Endothelial cell of umbilical vein (primary cell): Measurements from ENCODE around the gene SH3PXD2A. TPM values are rescaled to one million over a fixed set of nuclear protein-coding genes. Genes with fewer than 3 reads are reported as not detected.

ENCODE experiments used
- BruUV-seq: library from RNA; stranded (reverse); fragments of 400-500 nt; replicated peaks from 2 replicates; lab custom pipeline; 2021; lab: Mats Ljungman, UMichigan
- CTCF ChIA-PET: fragments of 300-600, 350-600 bp; sonication (Branson Sonifier 250); formaldehyde crosslinking; loops from one replicate; lab custom pipeline; 2021; ENCODE audit warnings: antibody characterized with exemption, inconsistent platforms; lab: Charles Lee
- POLR2A ChIA-PET: fragments of 300-600, 350-600 bp; sonication (Branson Sonifier 250); formaldehyde crosslinking; loops from one replicate; lab custom pipeline; 2021; ENCODE audit warnings: antibody characterized with exemption, inconsistent platforms; lab: Charles Lee
- DNase-seq: peaks from one replicate; pipeline ENCODE4 v3.0.0-alpha.2; 2011; ENCODE audit warnings: low read depth, low spot score
- FAIRE-seq: peaks from 2 replicates; lab custom pipeline; 2011; peaks lifted over from hg19 to GRCh38; lab: Jason Lieb, UNC
- H2AFZ ChIP-seq: 2 replicates; pipeline ENCODE4 v1.6.0; 2012; ENCODE audit warnings: low read depth, low read length, control low read depth, inconsistent platforms
- H3K27ac ChIP-seq: 2 replicates; pipeline ENCODE4 v1.5.1; 2011; ENCODE audit warnings: low read depth, mild to moderate bottlenecking, control low read depth, low read length, moderate library complexity; ENCODE audit not compliant: insufficient read depth
- H3K27me3 ChIP-seq, 2 experiments: 2 replicates each; pipeline versions ENCODE4 v1.6.0 to v1.6.1; 2011; ENCODE audit warnings: low read length in 2 of 2, mixed read lengths in 1 of 2; ENCODE audit not compliant: control insufficient read depth in 2 of 2, insufficient read depth in 2 of 2
- H3K36me3 ChIP-seq, 2 experiments: 2 replicates in 1 of 2; 3 replicates in 1 of 2; pipeline ENCODE4 v1.5.1; 2011; ENCODE audit warnings: low read length in 2 of 2, mild to moderate bottlenecking in 1 of 2, moderate library complexity in 1 of 2; ENCODE audit not compliant: control insufficient read depth in 2 of 2, insufficient read depth in 2 of 2; ENCODE audit errors: extremely low read depth in 1 of 2
- H3K4me1 ChIP-seq: 3 replicates; pipeline ENCODE4 v1.5.1; 2011; ENCODE audit warnings: mild to moderate bottlenecking, low read length; ENCODE audit not compliant: control insufficient read depth, insufficient read depth; ENCODE audit errors: extremely low read depth
- H3K4me2 ChIP-seq: 2 replicates; pipeline ENCODE4 v1.6.1; 2011; ENCODE audit warnings: low read length, control low read depth, mixed read lengths; ENCODE audit not compliant: insufficient read depth
- H3K4me3 ChIP-seq, 3 experiments: fragments of 200-600 bp in 1 of 3; sonication (generic), shearing (Covaris generic) in 1 of 3; replicated peaks in 1 of 3; 2 replicates each; pipeline ENCODE4 v1.5.1; 2011 to 2016; ENCODE audit warnings: control low read depth in 3 of 3, low read length in 3 of 3, mild to moderate bottlenecking in 2 of 3, inconsistent platforms in 1 of 3, low read depth in 1 of 3, moderate library complexity in 1 of 3; ENCODE audit not compliant: insufficient read depth in 1 of 3
- H3K79me2 ChIP-seq: 2 replicates; pipeline ENCODE4 v1.6.0; 2012; ENCODE audit warnings: low read length, inconsistent platforms; ENCODE audit not compliant: control insufficient read depth, insufficient read depth
- H3K9ac ChIP-seq: replicated peaks from 2 replicates; pipeline ENCODE3; 2011; ENCODE audit warnings: low read length, control low read depth; ENCODE audit not compliant: insufficient read depth; ENCODE audit errors: extremely low read depth
- H3K9me1 ChIP-seq: replicated peaks from 3 replicates; pipeline ENCODE4 v1.6.0; 2011; ENCODE audit warnings: mild to moderate bottlenecking, low read length; ENCODE audit not compliant: control insufficient read depth, insufficient read depth; ENCODE audit errors: extremely low read depth
- H3K9me3 ChIP-seq: replicated peaks from 2 replicates; pipeline ENCODE4 v1.5.1; 2012; ENCODE audit warnings: low read length, inconsistent platforms; ENCODE audit not compliant: control insufficient read depth, insufficient read depth
- H4K20me1 ChIP-seq: replicated peaks from 2 replicates; pipeline ENCODE3; 2011; ENCODE audit warnings: mild to moderate bottlenecking, low read length; ENCODE audit not compliant: control insufficient read depth, insufficient read depth; ENCODE audit errors: extremely low read depth
- EZH2 ChIP-seq: IDR thresholded peaks from 2 replicates; pipeline ENCODE4 v1.6.1; 2012; ENCODE audit warnings: borderline replicate concordance, low read depth, mild to moderate bottlenecking, moderate library complexity, low read length, inconsistent platforms; ENCODE audit not compliant: severe bottlenecking
- FOS ChIP-seq: IDR thresholded peaks from 2 replicates; pipeline ENCODE4 v1.6.1; 2011; ENCODE audit warnings: mild to moderate bottlenecking, low read length, moderate library complexity, borderline replicate concordance; ENCODE audit not compliant: insufficient read depth
- GATA2 ChIP-seq: IDR thresholded peaks from 2 replicates; pipeline ENCODE4 v1.7.0; 2011; ENCODE audit warnings: low read depth, mild to moderate bottlenecking, moderate library complexity, mixed read lengths, low read length; ENCODE audit not compliant: insufficient read length, insufficient read depth
- JUN ChIP-seq: IDR thresholded peaks from 2 replicates; pipeline ENCODE4 v1.6.1; 2011; ENCODE audit warnings: borderline replicate concordance, low read depth; ENCODE audit not compliant: insufficient read length, insufficient read depth
- MYC ChIP-seq: IDR thresholded peaks from one replicate; pipeline ENCODE4 v1.6.1; 2011; ENCODE audit warnings: mild to moderate bottlenecking, low read depth, low read length
- POLR2A ChIP-seq: IDR thresholded peaks from 2 replicates; pipeline ENCODE4 v1.6.1; 2012; ENCODE audit warnings: low read depth, mild to moderate bottlenecking, control low read depth, low read length
- POLR2AphosphoS5 ChIP-seq: IDR thresholded peaks from 2 replicates; pipeline ENCODE4 v1.6.1; 2012; ENCODE audit warnings: low read depth, mild to moderate bottlenecking, control low read depth, low read length, moderate library complexity; ENCODE audit not compliant: insufficient read depth
- dilution Hi-C: fragments of 300-500 bp; cut with MboI; formaldehyde crosslinking; loops from one replicate; pipeline ENCODE4 v1.15.0; 2019; ENCODE audit warnings: low sequenced_read_pairs; ENCODE audit not compliant: extremely low pct_ligation_motif_present
- intact Hi-C: fragments of 100-400 bp; cut with micrococcal nuclease; formaldehyde crosslinking; loops from one replicate; pipeline ENCODE4 v1.10.0; 2022
- polyA plus RNA-seq, 4 experiments: library from polyadenylated mRNA; depleted of rRNA in 3 of 4; stranded (reverse) in 3 of 4; unstranded in 1 of 4; fragments of >200 nt; gene quantifications; 2 replicates each; pipeline versions ENCODE4 v1.2.1 to v1.2.3, GENCODE V29; 2011 to 2012; ENCODE audit warnings: missing spikeins in 1 of 4
- total RNA-seq: library from RNA; stranded (reverse); gene quantifications from 2 replicates; pipeline ENCODE4 v1.2.3, GENCODE V29; 2021
- TF ChIP-seq, protein P1 (sequence below), 2 donors: IDR thresholded peaks; 1 replicate in 1 of 2; 2 replicates in 1 of 2; pipeline ENCODE4 v1.5.1; 2011; ENCODE audit warnings: low read length in 2 of 2, mild to moderate bottlenecking in 2 of 2, moderate library complexity in 2 of 2, control low read depth in 1 of 2, inconsistent platforms in 1 of 2, low read depth in 1 of 2; ENCODE audit not compliant: insufficient read depth in 1 of 2; ENCODE audit errors: extremely low read depth in 1 of 2
- TF ChIP-seq, protein P2 (sequence below): IDR thresholded peaks from 2 replicates; pipeline ENCODE4 v1.6.1; 2011; ENCODE audit not compliant: insufficient read depth, insufficient read length

Gene SH3PXD2A
- total and polyA plus RNA-seq, 2 donors (not counting 3 experiments of a cell fraction or from before 2014, with no cell fraction given), result 1.4 to 5.1 TPM

- no peak overlapping the region for H3K9ac ChIP-seq
- H3K4me3 ChIP-seq, result no peak overlapping the region
- no peak overlapping the region for H3K27ac ChIP-seq
- H3K4me2 ChIP-seq, result no peak overlapping the region
- no peaks in the 10 kb centered on the region for H3K36me3 ChIP-seq
- TF ChIP-seq, protein P1, sequence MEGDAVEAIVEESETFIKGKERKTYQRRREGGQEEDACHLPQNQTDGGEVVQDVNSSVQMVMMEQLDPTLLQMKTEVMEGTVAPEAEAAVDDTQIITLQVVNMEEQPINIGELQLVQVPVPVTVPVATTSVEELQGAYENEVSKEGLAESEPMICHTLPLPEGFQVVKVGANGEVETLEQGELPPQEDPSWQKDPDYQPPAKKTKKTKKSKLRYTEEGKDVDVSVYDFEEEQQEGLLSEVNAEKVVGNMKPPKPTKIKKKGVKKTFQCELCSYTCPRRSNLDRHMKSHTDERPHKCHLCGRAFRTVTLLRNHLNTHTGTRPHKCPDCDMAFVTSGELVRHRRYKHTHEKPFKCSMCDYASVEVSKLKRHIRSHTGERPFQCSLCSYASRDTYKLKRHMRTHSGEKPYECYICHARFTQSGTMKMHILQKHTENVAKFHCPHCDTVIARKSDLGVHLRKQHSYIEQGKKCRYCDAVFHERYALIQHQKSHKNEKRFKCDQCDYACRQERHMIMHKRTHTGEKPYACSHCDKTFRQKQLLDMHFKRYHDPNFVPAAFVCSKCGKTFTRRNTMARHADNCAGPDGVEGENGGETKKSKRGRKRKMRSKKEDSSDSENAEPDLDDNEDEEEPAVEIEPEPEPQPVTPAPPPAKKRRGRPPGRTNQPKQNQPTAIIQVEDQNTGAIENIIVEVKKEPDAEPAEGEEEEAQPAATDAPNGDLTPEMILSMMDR (IDR thresholded peaks at IDR 0.05; ENCODE audit: extremely low read depth in 1 of 2, insufficient read depth in 1 of 2, low read depth in 1 of 2, low read length in 2 of 2), result no peak
- TF ChIP-seq, protein P2, sequence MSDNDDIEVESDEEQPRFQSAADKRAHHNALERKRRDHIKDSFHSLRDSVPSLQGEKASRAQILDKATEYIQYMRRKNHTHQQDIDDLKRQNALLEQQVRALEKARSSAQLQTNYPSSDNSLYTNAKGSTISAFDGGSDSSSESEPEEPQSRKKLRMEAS, result no peak
- TF ChIP-seq POLR2AphosphoS5 (no peak), POLR2A (no peak), JUN (no peak), EZH2 (no peak), MYC (no peak), FOS (no peak), GATA2 (no peak)
- no peaks in the 10 kb centered on the region for H4K20me1 ChIP-seq
- H3K79me2 ChIP-seq, result no peaks in the 10 kb centered on the region
- no peaks in the 10 kb centered on the region for H3K9me1 ChIP-seq
- BruUV-seq, result no TSS peak
- H3K27me3 ChIP-seq, result no peaks in the 10 kb centered on the region
- dilution Hi-C loops (no loop called here), intact Hi-C loops (no loop called here)
- H3K9me3 ChIP-seq, result no peaks in the 10 kb centered on the region
- ChIA-PET CTCF (interaction anchor here (0.6 to 2.4 kb wide), 2 partner anchors 11 to 39 kb away, joined by 3 to 6 read pairs; no protein-coding TSS in a partner anchor), POLR2A (no interaction called here)
- FAIRE-seq (no peak), DNase-seq (no peak)
- no peaks in the 10 kb centered on the region for H3K4me1 ChIP-seq
- no peak overlapping the region for H2AFZ ChIP-seq
Measured at GRCh38 chr10:103792547-103792946, 62.8 kb downstream of the SH3PXD2A start.
